GM19463 (cell line): ENCODE data around the gene RBMS1.
A peak's percentile ranks its signal among the peaks of the same experiment; 100 is the strongest.
"Not testable (repeated sequence)": the region's sequence is repeated elsewhere in the genome, so short reads cannot be mapped to it uniquely, and the experiment has no call there.

Experiments used
- ATAC-seq: cut with Tn5 transposase; IDR thresholded peaks from one replicate; pipeline ENCODE4 v1.9.1; 2021; ENCODE audit warnings: mild to moderate bottlenecking, moderate library complexity; ENCODE audit not compliant: unreplicated experiment

The RBMS1 gene

DNA sequence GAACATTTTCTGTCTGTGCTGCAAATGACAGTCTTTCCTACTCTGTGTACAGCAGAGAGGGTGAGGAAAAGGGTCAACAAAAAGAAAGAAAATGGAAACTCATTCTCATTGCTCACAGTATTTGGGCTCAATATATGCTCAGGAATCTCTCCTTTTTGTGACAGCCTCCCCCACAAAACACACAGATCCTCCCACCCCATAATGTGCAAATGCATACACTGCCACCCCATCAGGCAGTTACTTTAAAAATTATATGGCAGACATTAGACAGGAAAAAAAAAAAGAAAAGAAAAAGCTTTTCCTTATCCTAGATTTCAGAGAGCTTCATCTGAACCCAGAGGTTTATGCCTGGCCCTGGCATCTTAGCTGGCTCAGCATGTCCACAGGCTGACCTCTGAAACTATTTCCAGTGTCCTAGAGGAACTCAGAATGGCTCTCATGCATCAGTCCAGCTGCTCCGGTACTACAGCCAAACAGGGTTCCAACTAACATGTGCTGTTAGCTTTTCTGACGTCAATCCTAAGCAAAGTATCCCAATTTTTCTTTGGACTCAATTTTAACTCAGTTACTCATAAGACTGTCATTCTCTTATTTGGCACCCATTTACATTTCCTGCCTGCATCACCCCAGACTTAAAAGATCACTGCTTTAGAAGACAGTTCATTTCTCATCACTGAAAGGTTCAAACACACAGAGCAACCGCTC lies 105.9 kb downstream of the RBMS1 start:
- no peak for ATAC-seq

DNA sequence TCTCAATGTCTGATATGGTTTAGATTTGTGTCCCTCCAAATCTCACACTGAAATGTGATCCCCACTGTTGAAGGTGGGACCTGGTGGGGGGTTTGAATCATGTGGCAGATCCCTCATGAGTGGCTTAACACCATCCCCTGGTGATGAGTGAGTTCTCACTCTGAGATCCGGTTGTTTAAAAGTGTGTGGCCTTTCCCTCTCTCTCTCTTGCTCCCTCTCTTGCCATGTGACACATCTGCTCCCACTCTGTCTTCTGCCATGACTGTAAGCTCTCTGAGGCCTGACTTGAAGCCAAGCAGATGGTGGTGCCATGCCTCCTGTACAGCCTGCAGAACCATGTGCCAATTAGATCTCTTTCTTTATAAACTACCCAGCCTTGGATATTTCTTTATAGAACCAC lies 108.8 kb downstream of the RBMS1 start:
- no peak for ATAC-seq

DNA sequence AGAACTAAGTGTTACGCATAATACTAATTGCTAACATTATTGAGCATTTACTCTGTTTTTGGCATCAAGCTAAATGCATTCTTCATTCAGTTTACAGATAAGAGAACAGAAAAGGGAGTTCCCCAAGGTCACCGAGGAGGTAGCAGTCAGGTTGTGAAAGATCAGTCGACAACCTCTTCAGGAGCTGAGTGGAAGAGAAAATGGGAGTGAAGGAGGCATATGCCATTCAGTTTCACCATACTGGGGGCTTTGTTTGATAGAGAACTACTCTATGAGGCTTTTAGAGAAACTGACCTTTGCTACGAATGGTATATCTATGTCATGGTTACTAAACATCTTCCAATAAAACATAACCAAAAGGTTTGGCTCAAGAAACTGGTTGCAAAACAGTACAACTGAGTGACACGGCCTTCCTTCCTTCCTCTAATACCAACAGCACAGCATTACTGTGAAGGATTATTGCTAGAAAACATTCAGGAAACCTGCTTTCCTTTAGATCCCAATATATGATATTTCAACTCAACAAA lies 112.1 kb downstream of the RBMS1 start:
- ATAC-seq: no peak

DNA sequence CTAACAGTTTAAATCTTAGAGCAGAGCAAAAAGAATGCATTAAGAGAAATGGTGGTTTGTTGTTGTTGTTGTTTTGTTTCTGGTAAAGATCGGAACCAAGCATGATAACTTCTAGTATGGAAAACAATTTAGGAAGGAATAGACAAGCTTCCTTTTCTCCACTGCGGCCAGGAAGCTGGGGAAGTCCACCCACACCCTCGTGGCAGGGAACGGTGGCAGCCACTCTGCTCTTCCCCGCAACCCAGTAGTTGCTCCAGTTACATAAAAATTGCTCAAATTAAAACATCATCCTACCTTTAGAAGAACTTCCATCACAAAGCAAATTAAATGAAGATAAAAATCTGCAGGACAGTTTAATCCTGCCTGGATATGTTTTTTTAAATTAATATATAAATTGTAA lies 113.0 kb downstream of the RBMS1 start:
- no peak for ATAC-seq

DNA sequence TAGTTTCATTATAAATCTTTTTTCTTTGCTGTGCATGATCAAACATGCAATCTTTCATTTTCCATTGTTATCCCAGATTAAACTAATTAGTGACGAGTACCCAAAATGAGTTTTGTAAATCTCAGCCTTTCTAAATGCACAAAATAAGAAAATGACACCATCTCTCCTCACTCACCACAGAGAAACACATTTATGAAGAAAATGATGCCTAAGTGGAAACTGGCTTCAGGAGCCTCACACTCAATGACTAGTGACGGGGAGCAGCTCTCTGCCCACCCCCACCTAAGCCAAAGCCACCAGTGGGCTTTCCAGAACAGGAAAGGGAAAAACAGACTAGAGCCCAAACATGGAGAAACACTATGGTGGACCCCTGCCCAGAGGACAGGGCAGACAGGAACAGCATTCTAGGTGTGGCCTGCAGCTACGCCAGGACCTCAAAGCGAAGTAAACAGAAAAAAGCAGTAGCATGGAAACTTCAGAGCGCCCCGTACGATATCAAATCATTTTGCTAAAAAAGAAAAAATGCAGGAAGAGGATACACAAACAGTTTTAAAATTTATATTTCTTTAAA lies 113.5 kb downstream of the RBMS1 start:
- ATAC-seq: no peak

DNA sequence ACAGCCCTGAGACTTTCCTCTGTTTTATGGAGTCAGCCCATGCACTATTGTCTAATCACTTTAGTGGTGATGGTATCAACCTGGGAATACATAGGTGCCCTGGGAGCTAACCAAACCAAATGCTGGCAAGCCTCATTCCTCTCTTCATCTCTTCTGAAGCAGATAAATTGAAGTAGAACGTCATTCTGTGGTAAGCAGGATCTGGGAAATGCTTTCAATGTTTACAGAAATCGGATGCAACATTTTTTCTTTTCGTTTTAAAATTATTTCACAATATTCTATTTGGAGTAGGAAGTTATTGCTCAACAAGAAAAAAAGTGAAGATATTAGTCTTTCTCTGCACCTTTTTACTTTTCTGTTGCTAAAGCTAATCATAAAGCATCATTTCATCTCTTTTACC lies 114.2 kb downstream of the RBMS1 start:
- no peak for ATAC-seq

DNA sequence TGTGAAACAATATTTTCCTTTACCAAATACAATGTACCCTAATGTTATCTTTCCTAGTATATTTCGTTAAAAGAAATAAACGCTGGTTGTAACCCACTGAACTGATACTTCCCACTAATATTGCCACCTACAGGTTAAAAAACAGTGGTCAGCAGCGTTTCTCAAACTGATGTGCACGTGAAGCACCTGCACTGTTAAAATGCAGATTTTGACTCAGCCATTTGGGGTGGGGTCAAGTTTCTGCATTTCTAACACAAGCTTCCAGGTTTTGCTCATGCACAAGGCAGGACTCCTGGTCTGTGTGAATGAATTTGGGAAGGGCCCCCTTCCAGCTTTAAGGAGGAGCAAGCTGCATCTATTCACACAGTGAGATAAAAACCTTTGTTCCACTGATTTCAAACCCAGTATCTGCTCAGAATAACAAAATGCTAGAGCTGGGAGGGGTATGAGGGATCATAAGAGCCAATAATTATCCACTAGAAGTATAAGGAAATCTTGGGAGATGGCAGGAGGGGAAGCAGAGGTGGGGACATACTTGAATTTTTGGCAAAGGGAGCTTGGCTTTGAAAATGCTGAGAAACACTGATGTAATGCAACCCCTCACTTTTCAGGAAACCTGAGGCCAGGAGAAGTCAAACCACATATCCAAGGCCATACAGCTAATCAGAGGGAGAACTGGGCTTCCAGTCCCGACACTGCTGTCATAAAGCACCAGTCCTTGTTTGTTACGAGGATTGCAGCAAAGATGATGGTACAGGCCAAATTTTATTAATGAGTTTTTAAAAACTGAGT lies 116.2 kb downstream of the RBMS1 start:
- ATAC-seq: no peak

DNA sequence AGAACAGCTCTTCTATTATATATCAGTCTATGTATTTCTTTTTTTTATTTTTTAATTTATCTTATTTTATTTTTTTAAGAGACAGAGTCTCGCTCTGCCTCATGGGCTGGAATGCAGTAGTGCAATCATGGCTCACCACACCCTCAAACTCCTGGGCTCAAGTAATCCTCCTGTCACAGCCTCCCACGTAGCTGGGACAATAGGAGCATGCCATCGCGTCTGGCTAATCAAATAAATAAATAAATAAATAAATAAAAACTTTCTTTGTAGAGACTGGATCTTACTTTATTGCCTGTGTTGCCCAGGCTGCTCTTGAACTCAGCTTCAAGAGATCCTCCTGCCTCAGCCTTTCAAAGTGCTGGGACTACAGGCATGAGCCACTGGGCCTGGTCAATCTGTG lies 117.0 kb downstream of the RBMS1 start:
- no peak for ATAC-seq

DNA sequence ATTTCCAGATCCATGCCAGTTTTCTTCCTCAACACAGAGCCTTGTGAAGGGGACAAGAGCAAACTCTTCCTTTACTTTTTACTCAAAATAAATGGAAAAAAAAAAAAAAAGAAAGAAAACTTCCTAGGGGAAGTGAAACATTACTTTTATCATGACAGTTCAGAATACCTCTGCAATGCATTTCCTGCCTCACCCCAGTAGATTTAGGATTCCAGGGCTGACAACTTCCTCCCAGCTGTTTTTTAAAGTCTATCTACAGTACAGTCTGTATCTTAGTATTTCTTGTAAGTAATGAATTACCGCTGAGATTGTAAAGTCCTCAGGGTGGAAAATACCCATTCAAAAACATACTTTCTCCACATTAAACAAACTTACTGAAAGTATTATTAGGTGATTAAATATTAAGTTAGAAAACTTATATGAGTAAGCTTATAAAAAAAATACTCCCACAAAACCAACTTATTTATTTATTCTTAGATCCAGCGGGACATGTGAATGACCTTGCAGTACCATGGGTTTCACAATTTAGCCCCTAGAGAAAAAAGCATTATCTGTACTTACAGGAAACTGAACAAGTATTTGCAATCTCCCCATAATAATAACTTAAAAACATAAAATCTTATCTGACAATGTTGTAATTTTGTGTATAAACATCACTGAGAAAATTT lies 117.7 kb downstream of the RBMS1 start:
- ATAC-seq: no peak

DNA sequence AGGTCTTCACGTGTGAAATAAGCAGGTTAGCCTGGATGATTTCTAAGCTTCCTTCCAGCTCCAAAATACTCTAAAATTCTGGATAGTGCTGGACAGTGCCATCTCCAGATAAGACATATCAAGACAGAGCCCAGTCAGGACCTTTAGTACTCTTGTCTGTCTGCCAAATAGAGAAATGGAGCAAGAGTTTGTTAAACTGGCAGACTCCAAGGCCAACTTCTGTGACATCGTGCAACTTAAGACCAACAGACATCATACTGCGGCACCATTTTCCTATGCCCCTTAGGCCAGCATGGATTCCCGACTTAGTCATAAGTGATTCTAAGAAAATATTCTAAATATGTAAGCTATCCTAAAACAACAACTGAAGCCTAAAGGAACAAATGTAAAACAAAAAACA lies 118.6 kb downstream of the RBMS1 start:
- ATAC-seq: no peak

DNA sequence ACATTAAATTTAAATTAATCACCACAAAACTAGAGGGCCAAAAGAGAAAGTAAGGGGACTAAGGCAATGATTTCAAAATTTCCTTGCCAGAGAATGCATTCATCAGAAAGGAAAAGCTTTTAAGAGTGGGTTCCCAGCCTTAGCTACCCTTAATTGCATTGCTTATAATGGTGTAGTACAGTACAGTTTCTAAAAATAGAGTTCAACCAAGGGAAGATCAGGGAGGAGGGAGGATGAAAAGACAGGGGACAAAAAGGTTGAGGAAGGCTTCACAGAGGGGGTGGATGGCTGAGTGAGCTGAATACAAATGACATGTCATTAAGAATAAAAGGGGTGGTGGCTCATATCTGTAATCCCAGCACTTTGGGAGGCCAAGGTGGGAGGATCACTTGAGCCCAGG lies 119.9 kb downstream of the RBMS1 start:
- ATAC-seq: no peak

DNA sequence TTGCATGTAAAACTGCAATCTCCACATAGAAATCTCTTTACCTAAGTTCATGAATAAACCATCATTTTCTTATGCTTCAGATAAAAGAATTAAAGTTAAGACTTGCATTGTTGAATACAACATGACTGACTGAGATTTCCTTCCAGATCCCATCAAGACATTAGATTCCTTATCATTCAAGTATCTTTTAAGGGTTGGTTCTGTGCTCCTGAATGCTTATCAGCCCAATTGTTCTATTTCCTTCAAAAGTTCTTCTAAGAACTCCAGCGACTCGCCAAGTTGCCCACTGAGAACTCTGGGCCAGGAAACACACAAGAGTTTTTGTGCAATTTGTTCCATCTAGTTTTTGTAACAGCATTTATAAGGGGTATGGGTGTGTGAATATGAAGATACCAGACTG lies 120.3 kb downstream of the RBMS1 start:
- ATAC-seq: no peak

DNA sequence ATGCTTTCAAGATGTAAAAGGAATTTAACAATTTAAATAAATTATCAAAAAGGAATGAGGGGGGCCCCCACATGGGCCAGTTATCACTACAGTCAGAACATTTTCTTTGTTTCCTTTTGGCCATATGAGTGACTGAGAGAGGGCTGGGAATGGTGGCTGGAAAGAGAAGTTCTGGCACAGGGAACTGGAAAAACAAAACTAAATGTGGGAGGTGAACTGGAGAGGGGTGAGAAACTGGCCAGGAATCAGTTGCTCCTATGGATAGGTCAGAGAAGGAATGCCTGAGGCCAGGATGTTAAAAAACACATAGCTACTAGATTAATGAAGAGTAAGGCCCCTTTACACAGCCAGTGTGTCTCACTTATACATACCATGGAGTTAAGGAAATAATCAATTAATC lies 121.0 kb downstream of the RBMS1 start:
- no peak for ATAC-seq

DNA sequence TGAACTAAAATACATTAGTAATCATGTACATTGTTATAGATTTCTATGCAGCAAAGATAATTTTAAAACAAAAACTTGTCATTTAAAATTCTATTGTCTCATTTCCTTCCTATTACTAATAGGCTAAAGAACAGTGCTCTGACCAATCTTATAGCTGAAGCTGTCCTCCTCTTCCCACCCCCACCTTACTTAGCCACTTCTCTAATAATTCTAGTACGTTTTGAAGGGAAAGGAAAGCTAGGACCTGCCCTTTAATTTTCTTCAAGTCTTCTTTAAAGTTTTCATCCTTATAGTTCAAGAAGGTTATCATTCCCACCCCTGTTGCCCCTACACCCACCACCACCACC lies 121.6 kb downstream of the RBMS1 start:
- ATAC-seq: no peak

DNA sequence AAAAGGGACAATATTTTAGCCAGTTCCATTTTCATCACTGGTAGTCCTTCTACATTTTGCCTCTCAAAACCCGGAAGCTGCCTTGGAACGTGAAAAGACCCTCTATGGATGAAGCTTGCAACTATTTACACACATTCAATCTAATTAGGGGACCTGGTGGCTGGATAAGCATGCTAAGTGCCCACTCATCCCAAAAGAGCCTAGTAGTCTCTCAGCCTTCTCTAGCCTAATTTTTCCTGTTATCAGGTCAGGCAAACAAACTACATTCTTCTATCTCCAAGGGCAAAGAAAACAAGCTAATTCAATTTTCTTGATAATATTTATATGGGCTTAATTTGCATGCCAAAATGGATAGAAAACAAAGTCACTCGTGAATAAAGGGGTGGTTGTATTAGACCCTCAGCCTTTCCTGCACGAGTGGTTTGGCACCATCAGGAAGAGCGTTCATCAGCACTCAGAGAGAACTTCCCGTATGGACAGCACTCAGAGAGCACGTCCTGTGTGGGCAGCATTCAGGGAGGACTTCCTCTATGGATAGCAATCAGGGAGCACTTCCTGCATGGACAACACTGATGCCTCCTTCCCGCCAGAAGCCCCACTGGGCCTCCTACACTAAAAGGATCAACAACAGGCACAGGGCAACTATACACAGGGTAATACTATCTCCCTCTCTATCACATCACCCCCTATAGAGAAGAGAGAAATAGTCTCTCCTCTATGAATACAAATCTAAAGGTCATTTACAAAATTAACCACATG lies 122.2 kb downstream of the RBMS1 start:
- ATAC-seq: no peak

DNA sequence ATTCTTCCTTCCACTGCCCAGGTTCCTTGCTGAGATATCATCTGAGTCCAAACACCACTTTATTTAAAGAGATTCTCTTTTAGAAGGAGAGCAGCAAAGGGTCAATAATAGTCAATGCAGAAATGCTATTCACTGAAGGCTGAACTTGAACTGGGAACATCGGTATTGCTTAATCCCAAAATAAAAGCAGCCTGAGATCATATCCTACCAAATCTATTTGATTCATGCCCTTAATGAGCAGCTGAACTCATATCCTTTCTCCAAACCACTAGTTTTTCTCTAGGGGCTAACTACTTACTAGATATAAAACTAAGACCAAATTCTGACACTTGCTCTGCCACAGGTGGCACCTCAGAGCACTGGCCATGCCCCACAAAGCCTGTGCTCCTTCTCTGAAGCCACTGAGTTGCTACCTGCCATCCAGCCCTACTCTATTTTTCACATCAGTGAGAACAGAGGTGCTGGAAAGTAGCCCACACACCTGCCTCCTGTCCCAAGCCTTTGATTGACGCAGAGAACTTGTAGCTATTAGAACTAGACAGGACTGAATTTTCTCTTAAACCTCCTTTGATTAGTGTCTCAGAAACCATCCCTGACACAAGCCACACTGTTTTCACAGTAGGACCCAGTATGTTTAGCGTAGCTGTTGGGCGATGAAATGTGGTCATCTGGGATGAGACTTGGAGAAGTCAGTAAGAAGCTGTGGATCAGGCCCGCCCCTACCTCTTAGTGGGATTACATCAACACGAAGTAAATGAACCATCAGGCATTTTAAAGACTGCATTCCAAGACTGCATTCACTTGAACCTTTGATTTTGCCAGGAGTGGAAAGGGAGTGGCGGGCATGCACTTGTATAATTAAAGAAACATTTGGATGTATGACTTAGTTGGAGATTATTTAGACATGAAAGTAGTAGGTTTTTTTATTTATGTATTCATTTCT lies 124.3 kb downstream of the RBMS1 start:
- no peak for ATAC-seq

DNA sequence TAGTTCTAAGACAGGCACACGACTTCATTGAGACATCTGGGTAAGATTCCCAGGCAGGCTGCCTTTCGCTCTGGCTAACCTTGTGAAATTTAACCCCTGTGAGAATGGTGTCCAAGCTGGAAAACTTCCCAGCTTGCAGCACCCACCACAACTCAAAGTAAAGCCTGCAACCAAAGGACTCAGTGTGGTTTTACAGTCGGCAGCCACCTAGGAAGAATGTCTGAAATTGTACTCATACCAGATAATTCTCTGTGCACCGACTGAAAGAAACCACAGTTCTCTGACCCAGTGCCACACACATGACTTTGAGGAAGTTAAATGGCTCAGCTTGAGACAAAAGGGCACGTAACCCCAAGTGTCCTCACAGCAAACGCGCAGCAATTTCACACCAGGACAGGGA lies 125.7 kb downstream of the RBMS1 start:
- ATAC-seq: peak; percentile 53

DNA sequence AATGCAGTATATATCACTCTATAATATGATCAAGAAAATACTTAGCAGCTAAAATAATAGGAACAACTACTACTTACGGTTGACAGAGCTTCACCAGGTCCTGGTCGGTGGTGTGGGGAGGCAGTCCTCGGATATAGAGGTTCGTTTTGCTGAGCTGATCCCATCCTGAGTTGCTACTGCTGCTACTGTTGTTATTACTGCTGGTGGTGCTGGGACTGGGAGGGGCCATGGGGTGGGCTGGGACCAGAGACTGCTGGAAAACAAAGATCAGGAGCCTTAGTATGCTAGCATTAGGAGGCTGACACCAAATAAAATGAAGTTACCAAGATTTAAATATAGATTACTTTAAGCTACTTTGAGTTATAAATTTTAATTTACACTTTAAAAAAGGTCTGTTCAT lies 126.5 kb downstream of the RBMS1 start:
- ATAC-seq: not testable (repeated sequence)

DNA sequence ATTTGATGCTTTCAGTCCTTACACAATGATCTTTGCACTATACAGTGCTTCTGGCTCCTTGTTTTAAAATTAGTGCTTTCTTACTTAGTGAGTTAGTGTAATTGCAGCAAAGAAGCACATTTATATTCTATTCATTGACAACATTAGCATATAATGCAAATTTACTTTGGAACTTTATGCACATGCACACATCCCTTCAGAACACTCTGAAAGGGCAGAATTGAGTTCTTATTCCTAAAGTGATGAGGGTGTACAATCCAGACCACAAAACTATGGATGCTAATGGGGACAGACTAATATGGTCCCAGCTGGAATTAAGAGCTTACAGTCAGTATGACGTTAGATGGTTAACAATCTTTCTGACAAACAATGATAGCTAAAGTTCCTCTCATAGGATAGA lies 127.1 kb downstream of the RBMS1 start:
- ATAC-seq: no peak
